ENCODE results near the gene HSF2BP. TPM values are rescaled to one million over a fixed set of nuclear protein-coding genes. Genes with fewer than 3 reads are reported as not detected.

HSF2BP gene
- total and polyA plus RNA-seq, 2 donors (not counting 1 experiment from before 2014, with no cell fraction given) = 0.49 TPM

DNA sequence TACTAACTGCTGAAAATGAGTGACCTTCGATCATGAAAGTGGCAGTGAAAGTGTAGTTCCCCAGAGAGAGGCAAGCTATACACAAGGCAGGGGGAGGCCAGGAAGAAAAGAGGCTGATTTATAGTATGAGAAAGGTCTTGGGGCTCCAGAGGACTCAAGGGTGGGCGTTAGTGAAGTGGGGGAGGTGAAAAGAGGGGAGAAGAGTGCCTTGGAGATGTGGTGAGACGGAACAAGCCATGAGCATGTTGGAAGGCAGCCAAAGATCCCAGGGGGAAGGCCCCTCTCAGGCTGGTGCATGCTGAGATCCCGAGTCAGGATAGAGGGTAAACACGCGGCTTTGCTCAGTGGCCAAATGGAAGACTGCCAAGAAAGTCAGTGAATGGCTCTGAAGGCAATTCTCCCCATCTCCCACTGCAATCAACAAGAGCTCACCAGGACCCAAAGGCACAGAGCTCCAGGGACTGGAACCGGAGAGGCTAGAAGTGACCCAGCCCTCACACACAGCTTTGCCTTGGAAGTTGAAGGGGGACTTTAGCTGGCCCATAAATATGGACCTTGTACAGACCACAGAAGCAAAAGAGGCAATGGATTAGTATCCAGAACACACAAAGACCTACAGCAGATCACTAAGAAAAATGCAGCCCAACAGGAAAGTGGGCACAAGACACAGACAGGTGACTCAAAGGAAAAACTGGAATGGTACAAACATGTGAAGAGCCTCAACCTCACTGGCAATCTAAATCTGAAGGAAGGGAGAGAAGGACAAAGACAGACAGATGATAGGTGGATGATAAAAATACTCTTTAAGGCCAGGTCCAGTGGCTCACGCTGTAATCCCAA lies 49.6 kb downstream of the HSF2BP start:
- CTCF ChIA-PET = interaction anchor here (1.7 kb wide), 1 partner anchor 15 kb away, joined by 3 read pairs; no protein-coding TSS in a partner anchor

More for the DNA sequence above, 49.6 kb downstream of the HSF2BP start:
- POLR2A ChIA-PET = no interaction called here
- no peaks in the 10 kb centered on the region for H3K9me3 ChIP-seq (ENCODE audit: control extremely low read depth in 1 of 3, control insufficient read depth in 2 of 3, insufficient read depth in 1 of 3, low read length in 2 of 3)
- H3K4me3 ChIP-seq (ENCODE audit: control extremely low read depth in 1 of 5, extremely low read depth in 1 of 5, insufficient read depth in 1 of 5, low read depth in 2 of 5, low read length in 4 of 5) = no peak overlapping the region
- no peaks in the 10 kb centered on the region for H3K36me3 ChIP-seq (replicated peaks in 1 of 2; ENCODE audit: control extremely low read depth in 1 of 2, control insufficient read depth in 1 of 2, extremely low read depth in 1 of 2, insufficient read depth in 2 of 2, low read length in 1 of 2)
- Mint-ChIP-seq H3K27me3 (no peaks in the 10 kb centered on the region), H3K4me1 (peaks cover 11% of the 10 kb centered on the region), H3K9me3 (ENCODE audit: insufficient read depth) (no peaks in the 10 kb centered on the region), H3K4me3 (no peak overlapping the region), H3K27ac (no peak overlapping the region)
- intact Hi-C loops (cut with micrococcal nuclease) = no loop called here
- H3K27me3 ChIP-seq (replicated peaks in 1 of 4; ENCODE audit: control extremely low read depth in 1 of 4, control insufficient read depth in 3 of 4, insufficient read depth in 4 of 4, low read length in 3 of 4) = peaks cover 0 to 5% (median 1%) of the 10 kb centered on the region in 4 experiments
- no peaks in the 10 kb centered on the region for H4K20me1 ChIP-seq (ENCODE audit: control insufficient read depth, insufficient read depth, low read length, poor library complexity, severe bottlenecking)
- H3K4me1 ChIP-seq (ENCODE audit: control insufficient read depth in 2 of 2, insufficient read depth in 2 of 2, low read length in 2 of 2) = no peaks in the 10 kb centered on the region
- H2AFZ ChIP-seq (ENCODE audit: insufficient read depth, low read depth, low read length, poor library complexity, severe bottlenecking) = no peak overlapping the region
- TF ChIP-seq CTCF (IDR thresholded peaks at IDR 0.05) = no peak
- TF ChIP-seq EZH2 (IDR thresholded peaks at IDR 0.05; ENCODE audit: borderline replicate concordance, insufficient read depth, low read depth, low read length, poor library complexity, severe bottlenecking) = no peak
- DNase-seq (no peak), ATAC-seq (ENCODE audit: low read depth) (no peak)
- 95% methylated on average over 4 of the region's 8 CpGs for WGBS (ENCODE audit: insufficient coverage)
- H3K4me2 ChIP-seq (replicated peaks; ENCODE audit: low read depth, low read length, poor library complexity, severe bottlenecking) = no peak overlapping the region
- no peak overlapping the region for H3K9ac ChIP-seq (ENCODE audit: low read length)
- no peaks in the 10 kb centered on the region for H3K79me2 ChIP-seq (ENCODE audit: control insufficient read depth, insufficient read depth, low read length)
- no peak overlapping the region for H3K27ac ChIP-seq (ENCODE audit: low read length in 2 of 2)
